Endodermal cell (in vitro differentiated cells): ENCODE results near the gene C1QTNF3. TPM values are rescaled to one million over a fixed set of nuclear protein-coding genes. Genes with fewer than 3 reads are reported as not detected.

Experiments used
- DNase-seq: peaks from one replicate; pipeline ENCODE4 v3.0.0-alpha.2; 2017
- H3K27ac ChIP-seq: 2 replicates; pipeline ENCODE4 v1.5.1; 2013; ENCODE audit warnings: mild to moderate bottlenecking, low read depth, low read length, moderate library complexity
- H3K27me3 ChIP-seq: 2 replicates; pipeline ENCODE4 v1.6.1; 2013; ENCODE audit warnings: mild to moderate bottlenecking, low read length, moderate library complexity; ENCODE audit not compliant: insufficient read depth, control insufficient read depth, poor library complexity, severe bottlenecking
- H3K36me3 ChIP-seq: 2 replicates; pipeline ENCODE4 v1.7.0; 2013; ENCODE audit warnings: mild to moderate bottlenecking, low read length, moderate library complexity; ENCODE audit not compliant: control insufficient read depth, insufficient read depth
- H3K4me1 ChIP-seq: one replicate; pipeline ENCODE4 v1.7.0; 2013; ENCODE audit warnings: low read length; ENCODE audit not compliant: control insufficient read depth, insufficient read depth
- H3K4me3 ChIP-seq: 2 replicates; pipeline ENCODE4 v1.5.1; 2013; ENCODE audit warnings: mild to moderate bottlenecking, low read length, moderate library complexity
- H3K9ac ChIP-seq: 2 replicates; pipeline ENCODE4 v1.6.1; 2013; ENCODE audit warnings: mild to moderate bottlenecking, low read length, moderate library complexity; ENCODE audit not compliant: poor library complexity, severe bottlenecking; ENCODE audit errors: extremely low read depth
- H3K9me3 ChIP-seq: 2 replicates; pipeline ENCODE4 v1.6.1; 2013; ENCODE audit warnings: mild to moderate bottlenecking, low read length, moderate library complexity; ENCODE audit not compliant: control insufficient read depth
- H3K27ac Mint-ChIP-seq: 2 replicates; pipeline ENCODE4 v1.8.0; 2020; ENCODE audit warnings: mixed read lengths
- H3K27me3 Mint-ChIP-seq: 2 replicates; pipeline ENCODE4 v1.8.0; 2021; ENCODE audit warnings: mild to moderate bottlenecking, mixed read lengths; ENCODE audit not compliant: insufficient read depth
- H3K36me3 Mint-ChIP-seq: 2 replicates; pipeline ENCODE4 v1.8.0; 2020; ENCODE audit warnings: low read depth, mixed read lengths
- H3K4me1 Mint-ChIP-seq: 2 replicates; pipeline ENCODE4 v1.8.0; 2020; ENCODE audit warnings: mixed read lengths
- H3K4me3 Mint-ChIP-seq: 2 replicates; pipeline ENCODE4 v1.8.0; 2020; ENCODE audit warnings: mild to moderate bottlenecking, moderate library complexity, mixed read lengths
- H3K9me3 Mint-ChIP-seq: 2 replicates; pipeline ENCODE4 v1.8.0; 2020; ENCODE audit warnings: mild to moderate bottlenecking, mixed read lengths
- WGBS, 2 experiments: methylation state at CpG; one replicate each; pipeline versions ENCODE4 v1.1.5 to v1.1.7; 2013; ENCODE audit warnings: missing lambda C conversion rate in 2 of 2, mixed read lengths in 1 of 2; ENCODE audit not compliant: insufficient coverage in 1 of 2, insufficient read length in 1 of 2; 5-methylcytosine and 5-hydroxymethylcytosine counted together
- total RNA-seq, 2 donors: library from RNA; stranded (reverse); fragmentation: NEBNext Ultra II Directional in 1 of 2; extraction: Animal tissue kit (Norgen Biotek cat#: 25700) in 1 of 2; gene quantifications; 2 replicates in 1 of 2; 3 replicates in 1 of 2; pipeline ENCODE4 v1.2.1, GENCODE V29; 2021
- TF ChIP-seq, protein P1 (sequence below): fragments of 200-600 bp; sonication (generic); conservative IDR thresholded peaks from 2 replicates; pipeline ENCODE4 v1.5.0; 2021; ENCODE audit warnings: antibody characterized with exemption, mild to moderate bottlenecking

The C1QTNF3 gene
- total RNA-seq, 2 donors from 2014 or later = 5.0 to 7.2 TPM

DNA sequence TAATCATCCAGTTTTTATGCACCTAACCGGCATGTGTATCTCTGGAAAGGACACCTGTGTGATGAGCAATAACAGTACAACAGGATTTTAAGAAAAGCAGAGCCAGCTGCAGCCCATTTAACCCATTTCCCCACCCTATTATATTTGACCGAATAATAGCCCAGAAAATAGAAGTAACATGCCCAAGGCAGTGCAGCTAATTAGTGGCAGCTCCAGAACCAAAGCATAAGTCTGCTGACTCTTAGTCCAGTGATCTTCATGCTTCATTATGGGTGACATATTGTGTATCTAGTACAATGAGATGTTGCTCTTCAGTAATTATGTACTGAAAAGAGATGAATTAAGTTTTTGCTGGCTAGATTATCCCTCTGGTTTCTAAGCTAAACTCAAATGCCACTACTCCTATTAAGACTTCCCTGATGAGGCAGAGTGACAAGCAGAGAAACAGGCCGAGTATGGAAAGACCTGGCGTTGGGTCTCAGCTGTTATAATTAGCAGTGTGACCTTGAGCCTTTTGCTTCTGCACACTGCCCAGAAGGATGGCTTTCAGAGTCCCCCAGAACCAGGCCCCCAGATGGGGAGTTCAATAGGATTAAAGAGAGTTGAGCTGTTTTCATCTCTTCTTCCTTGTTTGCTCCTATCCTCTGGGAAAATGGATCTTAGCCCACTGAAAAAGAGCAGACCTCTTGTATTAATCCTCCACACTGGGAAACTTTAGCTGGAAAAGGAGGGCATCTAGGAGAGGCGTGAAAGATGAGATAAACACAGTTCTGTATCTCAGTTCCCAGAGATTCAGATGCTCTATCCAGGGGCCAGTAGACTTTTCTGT lies 10.8 kb upstream of the C1QTNF3 start:
- WGBS, 2 experiments = 96 to 100% methylated on average over 4 to 5 of the region's 5 CpGs

DNA sequence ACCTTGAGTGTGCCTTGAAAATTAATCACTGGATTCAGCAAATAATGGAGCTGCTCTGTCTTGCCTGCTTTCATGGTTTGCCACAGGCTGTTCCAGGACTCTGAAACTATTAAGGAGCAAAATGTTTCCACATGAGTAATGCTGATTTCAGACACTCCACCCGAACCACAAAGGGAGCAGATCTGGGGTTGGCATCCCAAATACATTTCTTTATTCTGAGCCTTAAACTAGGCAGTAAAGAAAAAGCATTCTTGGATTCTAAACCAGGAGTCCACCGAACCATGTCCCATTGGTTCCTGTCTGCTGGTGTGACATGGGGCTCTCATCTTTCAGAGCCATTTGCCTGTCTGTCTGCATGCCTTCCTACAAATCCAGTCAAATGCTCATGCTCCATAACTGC lies 10.1 kb upstream of the C1QTNF3 start:
- peak overlapping the region; percentile 25 for H3K27ac ChIP-seq

More for the DNA sequence above, 10.8 kb upstream of the C1QTNF3 start:
- Mint-ChIP-seq H3K4me1 (peaks cover 16% of the 10 kb centered on the region), H3K27me3 (no peaks in the 10 kb centered on the region), H3K36me3 (peaks cover 26% of the 10 kb centered on the region), H3K9me3 (no peaks in the 10 kb centered on the region), H3K27ac (no peak overlapping the region), H3K4me3 (no peak overlapping the region)
- Histone ChIP-seq H3K36me3 (no peaks in the 10 kb centered on the region), H3K4me3 (no peak overlapping the region), H3K27me3 (no peaks in the 10 kb centered on the region), H3K9me3 (no peaks in the 10 kb centered on the region), H3K27ac (peak overlapping the region; percentile 67), H3K4me1 (peaks cover 9% of the 10 kb centered on the region), H3K9ac (no peak overlapping the region)
- TF ChIP-seq, protein P1, sequence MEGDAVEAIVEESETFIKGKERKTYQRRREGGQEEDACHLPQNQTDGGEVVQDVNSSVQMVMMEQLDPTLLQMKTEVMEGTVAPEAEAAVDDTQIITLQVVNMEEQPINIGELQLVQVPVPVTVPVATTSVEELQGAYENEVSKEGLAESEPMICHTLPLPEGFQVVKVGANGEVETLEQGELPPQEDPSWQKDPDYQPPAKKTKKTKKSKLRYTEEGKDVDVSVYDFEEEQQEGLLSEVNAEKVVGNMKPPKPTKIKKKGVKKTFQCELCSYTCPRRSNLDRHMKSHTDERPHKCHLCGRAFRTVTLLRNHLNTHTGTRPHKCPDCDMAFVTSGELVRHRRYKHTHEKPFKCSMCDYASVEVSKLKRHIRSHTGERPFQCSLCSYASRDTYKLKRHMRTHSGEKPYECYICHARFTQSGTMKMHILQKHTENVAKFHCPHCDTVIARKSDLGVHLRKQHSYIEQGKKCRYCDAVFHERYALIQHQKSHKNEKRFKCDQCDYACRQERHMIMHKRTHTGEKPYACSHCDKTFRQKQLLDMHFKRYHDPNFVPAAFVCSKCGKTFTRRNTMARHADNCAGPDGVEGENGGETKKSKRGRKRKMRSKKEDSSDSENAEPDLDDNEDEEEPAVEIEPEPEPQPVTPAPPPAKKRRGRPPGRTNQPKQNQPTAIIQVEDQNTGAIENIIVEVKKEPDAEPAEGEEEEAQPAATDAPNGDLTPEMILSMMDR = no peak
- DNase-seq = no peak

DNA sequence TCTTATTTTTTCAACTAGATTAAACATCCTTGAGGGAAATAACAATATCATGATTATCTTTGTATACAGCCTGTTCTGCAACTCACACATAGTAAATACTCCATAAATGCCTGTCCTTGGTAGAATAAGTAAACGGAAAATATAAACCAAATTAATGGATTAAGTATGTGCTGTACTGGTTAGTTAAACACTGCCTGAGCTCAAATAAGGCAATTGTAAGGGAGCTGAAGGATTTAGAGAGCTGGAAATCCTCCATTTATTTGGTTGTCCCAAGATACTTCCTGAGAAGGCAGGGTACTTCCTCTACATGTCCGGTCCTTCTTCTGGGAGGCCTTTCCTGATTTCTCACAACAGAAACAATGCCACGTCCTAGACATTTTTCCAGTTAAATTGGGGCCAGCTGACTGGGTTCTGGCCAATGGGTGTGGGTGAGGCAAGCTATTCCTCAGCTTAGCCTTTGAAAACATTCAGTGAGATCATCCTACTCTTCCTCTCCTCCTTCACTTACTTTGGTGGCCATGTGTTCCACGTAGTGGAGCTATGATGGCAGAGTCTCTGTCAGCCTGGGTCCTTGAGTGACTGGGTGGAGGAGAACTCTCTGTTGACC lies 8.5 kb upstream of the C1QTNF3 start:
- Mint-ChIP-seq H3K36me3 (peaks cover 16% of the 10 kb centered on the region), H3K4me3 (no peak overlapping the region), H3K27me3 (no peaks in the 10 kb centered on the region), H3K9me3 (no peaks in the 10 kb centered on the region), H3K27ac (no peak overlapping the region), H3K4me1 (peaks cover 16% of the 10 kb centered on the region)
- Histone ChIP-seq H3K27ac (no peak overlapping the region), H3K27me3 (no peaks in the 10 kb centered on the region), H3K4me1 (peaks cover 9% of the 10 kb centered on the region), H3K4me3 (no peak overlapping the region), H3K9ac (no peak overlapping the region), H3K36me3 (no peaks in the 10 kb centered on the region), H3K9me3 (no peaks in the 10 kb centered on the region)
- no peak for DNase-seq
- 95 to 100% methylated on average over 1 to 4 of the region's 4 CpGs for WGBS, 2 experiments
- TF ChIP-seq, protein P1 = no peak

More for the DNA sequence above, 10.1 kb upstream of the C1QTNF3 start:
- peaks cover 16% of the 10 kb centered on the region for H3K4me1 Mint-ChIP-seq
- H3K4me3 Mint-ChIP-seq = no peak overlapping the region
- Histone ChIP-seq H3K4me3 (no peak overlapping the region), H3K9ac (no peak overlapping the region), H3K27me3 (no peaks in the 10 kb centered on the region), H3K4me1 (peaks cover 9% of the 10 kb centered on the region), H3K9me3 (no peaks in the 10 kb centered on the region), H3K36me3 (no peaks in the 10 kb centered on the region)
- no peaks in the 10 kb centered on the region for H3K9me3 Mint-ChIP-seq
- 94 to 100% methylated on average over 2 of the region's 2 CpGs for WGBS, 2 experiments
- H3K27me3 Mint-ChIP-seq = no peaks in the 10 kb centered on the region
- no peak overlapping the region for H3K27ac Mint-ChIP-seq
- TF ChIP-seq, protein P1 = no peak
- DNase-seq = no peak
- peaks cover 25% of the 10 kb centered on the region for H3K36me3 Mint-ChIP-seq
